ENCODE measurements around the gene ASIC3. TPM values are rescaled to one million over a fixed set of nuclear protein-coding genes. Genes with fewer than 3 reads are reported as not detected.
A peak's percentile ranks its signal among the peaks of the same experiment; 100 is the strongest.

Gene ASIC3
- polyA plus RNA-seq, 3 donors, result 2.0 TPM; not detected in 2

- Histone ChIP-seq H3K79me2 (ENCODE audit: insufficient read depth, low read length) (peaks cover 86% of the 10 kb centered on the region), H3K27ac (ENCODE audit: low read depth in 1 of 2, low read length in 2 of 2) (no peak overlapping the region), H3K27me3 (ENCODE audit: control insufficient read depth in 2 of 2, insufficient read depth in 2 of 2, low read length in 2 of 2) (no peaks in the 10 kb centered on the region), H3K4me2 (replicated peaks; ENCODE audit: extremely low read depth, low read length, poor library complexity, severe bottlenecking) (no peak overlapping the region), H3K36me3 (replicated peaks in 1 of 2; ENCODE audit: control insufficient read depth in 1 of 2, insufficient read depth in 2 of 2, low read length in 2 of 2) (peaks cover 2 to 17% of the 10 kb centered on the region in 2 donors), H3K9ac (ENCODE audit: insufficient read depth, low read length, poor library complexity, severe bottlenecking) (no peak overlapping the region), H3K4me3 (replicated peaks in 1 of 3; ENCODE audit: low read depth in 2 of 3, low read length in 3 of 3) (no peak overlapping the region), H3K9me3 (replicated peaks in 1 of 2; ENCODE audit: control insufficient read depth in 1 of 2, insufficient read depth in 1 of 2, low read length in 2 of 2) (no peaks in the 10 kb centered on the region), H4K20me1 (ENCODE audit: insufficient read depth, low read length) (peaks cover 100% of the 10 kb centered on the region), H3K4me1 (ENCODE audit: control insufficient read depth in 1 of 2, insufficient read depth in 2 of 2, low read length in 2 of 2) (peaks cover 13 to 19% of the 10 kb centered on the region in 2 donors), H2AFZ (ENCODE audit: insufficient read depth, low read depth, low read length, poor library complexity, severe bottlenecking) (no peak overlapping the region)
- Mint-ChIP-seq H3K9me3 (peaks cover 0 to under 1% (median 0%) of the 10 kb centered on the region in 7 donors), H3K27ac (peak overlapping the region in 2 of 7 donors; percentile 52 to 79), H3K4me1 (peaks cover 29% of the 10 kb centered on the region), H3K36me3 (peaks cover 22 to 34% of the 10 kb centered on the region in 2 donors), H3K4me3 (no peak overlapping the region), H3K27me3 (ENCODE audit: low read depth in 3 of 3) (no peaks in the 10 kb centered on the region)
- WGBS (ENCODE audit: insufficient coverage), result 100% methylated on average over 1 of the region's 5 CpGs
- no peak for DNase-seq
- intact Hi-C loops (cut with micrococcal nuclease), result loop anchor here in 1 of 2 donors (2.0 to 10.0 kb wide), 2 partner anchors 14 to 60 kb away; no protein-coding TSS in a partner anchor
- TF ChIP-seq, protein P1, sequence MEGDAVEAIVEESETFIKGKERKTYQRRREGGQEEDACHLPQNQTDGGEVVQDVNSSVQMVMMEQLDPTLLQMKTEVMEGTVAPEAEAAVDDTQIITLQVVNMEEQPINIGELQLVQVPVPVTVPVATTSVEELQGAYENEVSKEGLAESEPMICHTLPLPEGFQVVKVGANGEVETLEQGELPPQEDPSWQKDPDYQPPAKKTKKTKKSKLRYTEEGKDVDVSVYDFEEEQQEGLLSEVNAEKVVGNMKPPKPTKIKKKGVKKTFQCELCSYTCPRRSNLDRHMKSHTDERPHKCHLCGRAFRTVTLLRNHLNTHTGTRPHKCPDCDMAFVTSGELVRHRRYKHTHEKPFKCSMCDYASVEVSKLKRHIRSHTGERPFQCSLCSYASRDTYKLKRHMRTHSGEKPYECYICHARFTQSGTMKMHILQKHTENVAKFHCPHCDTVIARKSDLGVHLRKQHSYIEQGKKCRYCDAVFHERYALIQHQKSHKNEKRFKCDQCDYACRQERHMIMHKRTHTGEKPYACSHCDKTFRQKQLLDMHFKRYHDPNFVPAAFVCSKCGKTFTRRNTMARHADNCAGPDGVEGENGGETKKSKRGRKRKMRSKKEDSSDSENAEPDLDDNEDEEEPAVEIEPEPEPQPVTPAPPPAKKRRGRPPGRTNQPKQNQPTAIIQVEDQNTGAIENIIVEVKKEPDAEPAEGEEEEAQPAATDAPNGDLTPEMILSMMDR (IDR thresholded peaks at IDR 0.05), result no peak
Observed at GRCh38 chr7:151094675-151095074, 46.3 kb downstream of the ASIC3 start.

DNA sequence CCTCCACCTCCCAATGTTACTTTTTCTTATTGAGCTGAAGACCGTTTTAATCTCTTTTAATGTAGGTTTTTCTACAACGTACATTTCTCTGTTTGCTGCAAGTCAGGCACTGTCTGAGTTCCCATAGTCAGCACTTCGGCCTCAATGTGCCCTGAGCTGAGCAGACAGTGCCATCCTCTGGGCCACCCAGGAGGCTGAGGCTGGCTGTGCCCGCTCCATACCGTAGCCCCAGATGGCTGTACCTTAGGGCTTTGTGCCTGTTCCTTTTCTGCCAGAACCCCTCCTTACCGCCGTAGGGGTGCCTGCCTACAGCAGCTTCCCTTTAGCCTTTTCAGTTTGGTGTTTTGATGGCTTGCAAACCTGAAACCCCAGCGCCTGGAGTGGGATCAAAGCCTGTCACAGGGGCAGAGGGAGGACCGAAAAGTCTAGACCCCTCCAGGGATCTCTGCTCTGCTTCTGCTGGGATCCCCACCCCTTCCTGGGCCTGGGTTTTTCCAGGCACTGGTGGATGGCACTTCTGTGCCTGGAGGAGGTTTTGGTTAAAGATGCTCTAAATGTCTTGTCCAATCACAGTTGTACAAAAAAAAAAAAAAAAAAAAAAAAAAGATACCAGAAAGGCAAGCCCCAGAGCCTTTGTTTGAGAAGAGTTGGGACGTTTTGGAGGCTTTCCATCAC is 46.9 kb downstream of the ASIC3 start:
- 98% methylated on average over 4 of the region's 10 CpGs for WGBS (ENCODE audit: insufficient coverage)
- TF ChIP-seq, protein P1 (IDR thresholded peaks at IDR 0.05), result no peak
- Histone ChIP-seq H3K4me2 (replicated peaks; ENCODE audit: extremely low read depth, low read length, poor library complexity, severe bottlenecking) (no peak overlapping the region), H3K27me3 (ENCODE audit: control insufficient read depth in 2 of 2, insufficient read depth in 2 of 2, low read length in 2 of 2) (no peaks in the 10 kb centered on the region), H3K4me1 (ENCODE audit: control insufficient read depth in 1 of 2, insufficient read depth in 2 of 2, low read length in 2 of 2) (peaks cover 7 to 14% of the 10 kb centered on the region in 2 donors), H2AFZ (ENCODE audit: insufficient read depth, low read depth, low read length, poor library complexity, severe bottlenecking) (no peak overlapping the region), H3K27ac (ENCODE audit: low read depth in 1 of 2, low read length in 2 of 2) (no peak overlapping the region), H3K79me2 (ENCODE audit: insufficient read depth, low read length) (peaks cover 86% of the 10 kb centered on the region), H4K20me1 (ENCODE audit: insufficient read depth, low read length) (peaks cover 100% of the 10 kb centered on the region), H3K9ac (ENCODE audit: insufficient read depth, low read length, poor library complexity, severe bottlenecking) (no peak overlapping the region), H3K9me3 (replicated peaks in 1 of 2; ENCODE audit: control insufficient read depth in 1 of 2, insufficient read depth in 1 of 2, low read length in 2 of 2) (no peaks in the 10 kb centered on the region), H3K4me3 (replicated peaks in 1 of 3; ENCODE audit: low read depth in 2 of 3, low read length in 3 of 3) (no peak overlapping the region), H3K36me3 (replicated peaks in 1 of 2; ENCODE audit: control insufficient read depth in 1 of 2, insufficient read depth in 2 of 2, low read length in 2 of 2) (peaks cover 2 to 17% of the 10 kb centered on the region in 2 donors)
- H3K27me3 Mint-ChIP-seq (ENCODE audit: low read depth in 3 of 3), result no peaks in the 10 kb centered on the region
- no peaks in the 10 kb centered on the region for H3K9me3 Mint-ChIP-seq
- peaks cover 20 to 33% of the 10 kb centered on the region in 2 donors for H3K36me3 Mint-ChIP-seq
- DNase-seq, result no peak
- H3K27ac Mint-ChIP-seq, result peak overlapping the region in 1 of 7 donors; percentile 79
- peaks cover 23% of the 10 kb centered on the region for H3K4me1 Mint-ChIP-seq
- no peak overlapping the region for H3K4me3 Mint-ChIP-seq
- intact Hi-C loops (cut with micrococcal nuclease), result loop anchor here in 1 of 2 donors (2.0 to 10.0 kb wide), 2 partner anchors 14 to 60 kb away; no protein-coding TSS in a partner anchor
